HG02678 (cell line): ENCODE results near the gene CCR9.

Source experiments
- ATAC-seq: cut with Tn5 transposase; IDR thresholded peaks from one replicate; pipeline ENCODE4 v1.9.1; 2021; ENCODE audit warnings: mild to moderate bottlenecking, moderate library complexity; ENCODE audit not compliant: unreplicated experiment

CCR9 gene

DNA sequence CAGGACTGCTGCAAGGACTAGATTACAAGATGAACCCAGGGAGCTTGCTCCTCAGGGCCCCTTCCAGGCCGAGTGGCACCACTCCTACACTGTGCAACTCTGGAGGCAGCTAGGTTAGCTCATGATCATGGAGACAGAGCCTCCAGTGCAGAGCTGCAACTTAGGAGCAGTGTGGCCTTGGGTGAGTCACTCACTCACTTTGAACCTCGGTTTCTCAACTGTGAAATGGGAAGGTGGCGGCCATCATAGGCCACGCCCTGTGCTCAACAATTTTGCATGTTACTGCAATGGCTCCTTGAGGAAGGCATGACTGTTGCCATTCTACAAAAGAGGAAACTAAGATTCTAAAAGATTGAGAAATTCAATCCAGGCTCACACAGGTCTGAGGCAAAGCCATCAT is 45.8 kb downstream of the CCR9 start:
- no peak for ATAC-seq

DNA sequence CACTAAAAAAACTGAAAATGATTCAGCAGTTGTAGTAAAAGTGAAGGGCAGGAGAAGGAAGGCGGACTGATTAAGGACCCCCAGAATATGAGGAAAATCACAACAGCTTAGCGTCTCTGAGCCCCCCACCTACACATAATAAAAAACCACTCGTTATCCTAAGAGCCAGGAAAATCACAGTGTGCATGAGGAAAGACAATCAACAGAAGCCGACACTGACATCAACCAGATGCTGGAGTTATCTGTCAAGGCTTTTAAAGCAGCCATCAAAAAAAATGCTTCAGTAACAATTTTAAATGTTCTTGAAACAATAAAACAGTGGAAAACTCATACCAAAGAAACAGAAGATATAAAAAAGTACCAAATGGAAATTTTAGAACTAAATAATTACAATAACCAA is 47.2 kb downstream of the CCR9 start:
- no peak for ATAC-seq

DNA sequence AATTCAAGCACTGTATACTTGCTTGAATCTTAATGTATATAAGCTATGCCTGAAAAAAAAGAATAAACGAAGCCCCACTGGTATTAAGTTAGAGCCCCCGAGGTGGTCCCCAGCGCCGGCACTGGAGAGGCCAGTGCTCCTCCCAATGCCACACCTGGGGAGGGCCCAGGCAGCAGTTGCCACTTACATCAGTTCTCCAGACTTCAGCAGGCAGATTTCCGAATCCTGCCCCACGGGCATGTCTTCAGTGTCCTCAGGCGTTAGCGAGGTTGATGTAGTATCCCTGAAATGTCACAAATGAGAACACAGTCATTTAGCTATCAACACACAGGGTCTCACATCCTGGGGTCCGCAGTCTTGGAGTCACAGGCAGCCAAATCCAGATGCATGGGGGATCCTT is 49.9 kb downstream of the CCR9 start:
- no peak for ATAC-seq

DNA sequence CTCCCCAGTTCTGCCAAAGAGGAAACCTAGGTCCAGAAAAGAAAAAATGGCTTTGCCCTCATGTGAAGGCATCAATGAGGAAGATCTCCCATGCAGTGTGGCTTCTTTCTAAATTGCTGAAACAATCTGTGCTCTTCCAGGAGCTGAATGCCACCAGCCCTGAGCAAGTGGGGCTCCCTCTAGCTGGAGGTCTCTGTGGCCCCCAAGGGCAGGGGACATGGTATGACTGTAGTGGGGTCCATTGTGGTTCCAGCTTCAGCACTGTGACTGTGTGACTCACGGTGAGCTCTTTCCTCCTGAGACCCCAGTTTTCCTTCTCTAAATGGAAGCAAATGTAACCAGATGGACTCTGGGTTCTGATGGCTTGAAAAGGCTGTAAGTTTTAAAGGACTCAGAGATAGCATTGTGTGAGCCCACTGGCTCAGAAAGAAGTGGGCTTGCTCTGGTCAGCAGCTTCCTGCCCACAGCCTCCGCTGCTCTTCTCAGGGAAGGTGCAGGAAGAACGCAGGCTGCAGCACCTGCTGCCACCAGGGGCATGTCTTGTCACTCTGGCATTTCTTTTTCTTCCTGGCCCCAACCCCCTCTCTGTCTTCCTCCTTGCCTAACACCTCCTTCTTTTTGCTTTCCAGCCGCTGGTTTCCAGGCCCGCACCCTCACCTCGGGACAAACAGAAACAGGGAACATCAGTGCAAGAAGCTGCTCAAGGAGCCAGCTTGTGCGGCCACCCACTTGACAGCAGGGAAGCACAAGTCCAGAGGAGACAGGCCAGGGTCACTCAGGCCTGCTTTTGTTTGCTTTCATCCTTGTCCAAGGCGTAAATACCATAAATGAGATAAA is 51.1 kb downstream of the CCR9 start:
- no peak for ATAC-seq

DNA sequence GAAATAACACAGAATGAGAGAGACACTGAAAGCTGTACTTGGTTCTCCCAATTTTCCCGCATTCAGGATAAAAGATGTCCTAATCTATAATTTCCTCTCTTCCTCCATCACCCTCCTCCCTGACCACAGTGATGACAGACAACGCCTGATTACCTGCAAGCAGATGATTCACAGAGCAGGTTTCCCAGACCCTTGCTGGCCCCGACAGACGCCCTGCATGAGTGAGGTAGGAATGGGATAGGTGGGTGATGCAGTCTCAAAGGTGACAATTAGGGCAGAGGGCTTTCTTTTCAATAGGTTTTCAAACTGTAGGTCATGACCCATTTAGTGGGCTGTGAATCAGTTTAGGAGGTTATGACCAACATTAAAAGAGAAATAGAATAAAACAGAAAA is 51.7 kb downstream of the CCR9 start:
- ATAC-seq = no peak

DNA sequence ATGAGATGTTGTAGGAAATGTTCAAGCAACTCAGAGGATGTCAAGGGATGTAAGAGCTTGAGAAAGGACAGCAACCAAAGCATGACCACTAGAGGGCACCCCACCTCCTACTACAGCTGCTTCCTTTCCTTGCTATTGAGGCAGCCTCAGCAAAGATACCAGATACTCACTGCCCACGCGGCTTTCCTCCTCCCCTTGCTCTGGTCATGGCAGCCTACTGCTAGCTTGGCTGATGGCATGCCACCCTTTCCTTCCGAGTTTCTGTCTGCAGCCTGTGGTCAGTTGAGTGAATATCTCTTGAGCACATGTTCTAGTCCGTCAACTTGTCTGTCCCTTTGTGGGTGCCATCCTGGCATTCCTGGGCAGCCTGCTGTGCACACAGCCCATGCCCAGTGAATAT is 52.5 kb downstream of the CCR9 start:
- ATAC-seq = no peak

DNA sequence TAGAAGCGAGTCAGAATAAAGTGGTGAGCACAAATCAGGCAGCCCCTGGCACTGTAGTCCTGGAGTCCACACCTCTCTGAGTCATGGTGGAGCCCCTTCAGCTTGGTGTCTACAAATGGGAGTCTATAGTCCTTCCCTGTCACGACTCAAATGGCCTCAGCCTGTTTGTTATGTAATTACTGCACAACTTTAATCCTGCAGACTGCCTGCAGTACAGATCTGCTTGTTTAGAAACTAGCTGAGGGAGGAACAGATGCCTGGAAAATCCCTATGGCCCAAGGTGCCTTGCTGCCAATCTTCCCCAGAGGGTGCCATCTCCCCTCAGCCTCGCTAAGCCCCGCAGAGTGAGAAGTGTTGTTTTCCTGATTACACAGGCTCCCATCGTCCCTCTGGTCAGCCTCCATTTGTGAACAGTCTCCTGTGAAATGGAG is 53.0 kb downstream of the CCR9 start:
- ATAC-seq = no peak

DNA sequence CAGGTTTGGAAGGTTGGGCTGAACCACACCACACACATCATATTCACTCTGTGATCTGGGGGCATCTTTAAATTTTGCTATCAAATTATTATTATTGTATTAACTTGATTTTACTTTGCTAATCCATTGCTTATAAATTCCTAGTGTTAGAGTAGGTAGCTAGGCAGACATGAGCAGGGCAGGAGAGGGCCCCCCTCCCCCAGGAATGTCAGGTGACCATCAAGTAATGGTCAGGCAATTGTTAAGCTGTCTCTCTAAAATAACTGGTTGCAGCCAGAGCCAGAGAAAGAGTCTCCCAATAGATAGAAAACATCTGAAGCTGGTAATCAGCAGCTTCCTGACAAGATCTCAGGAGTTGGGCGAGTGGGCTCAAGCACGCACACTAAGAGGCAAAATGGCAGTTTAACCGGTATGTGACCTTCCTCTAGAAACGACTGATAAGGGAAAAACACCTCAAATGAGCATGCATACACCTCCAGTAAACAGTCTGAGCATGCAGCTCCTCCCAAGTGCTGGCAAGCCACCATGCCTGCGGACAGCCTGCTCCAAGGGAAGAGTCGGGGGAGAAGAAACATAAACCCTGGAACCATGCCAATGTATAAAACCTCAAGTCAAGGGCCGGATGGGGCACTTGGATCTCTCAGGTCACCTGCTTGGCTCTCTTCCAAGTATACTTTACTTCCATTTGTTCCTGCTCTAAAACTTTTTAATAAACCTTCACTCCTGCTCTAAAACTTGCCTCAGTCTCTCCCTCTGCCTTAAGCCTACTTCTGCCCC is 53.8 kb downstream of the CCR9 start:
- ATAC-seq = no peak

DNA sequence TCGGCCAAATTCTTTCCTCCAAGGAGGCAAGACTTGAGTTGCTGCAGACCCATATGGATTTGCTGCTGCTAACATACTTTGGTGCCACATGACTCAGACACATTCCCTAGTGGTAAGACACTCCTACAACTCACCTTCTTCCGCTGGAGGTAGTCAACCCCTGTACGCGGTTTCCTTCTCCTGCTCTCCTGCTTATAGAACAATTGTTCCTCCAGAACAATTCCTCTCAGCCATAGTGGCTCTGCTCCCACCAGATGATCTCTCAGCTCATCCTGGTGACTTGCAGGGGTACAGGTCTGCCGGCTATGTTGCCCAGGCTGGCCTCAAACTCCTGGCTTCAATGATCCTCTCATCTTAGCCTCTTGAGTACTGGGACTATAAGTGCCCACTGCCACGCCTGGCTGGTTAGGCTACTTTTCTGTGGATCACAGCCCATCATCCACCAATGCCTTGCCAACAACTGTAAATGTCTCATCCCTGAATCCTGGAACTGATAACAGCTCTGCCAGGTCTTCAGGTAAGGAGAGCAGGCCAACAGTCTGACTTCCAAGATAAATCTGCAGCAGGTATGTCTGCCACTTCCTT is 54.5 kb downstream of the CCR9 start:
- ATAC-seq = no peak

DNA sequence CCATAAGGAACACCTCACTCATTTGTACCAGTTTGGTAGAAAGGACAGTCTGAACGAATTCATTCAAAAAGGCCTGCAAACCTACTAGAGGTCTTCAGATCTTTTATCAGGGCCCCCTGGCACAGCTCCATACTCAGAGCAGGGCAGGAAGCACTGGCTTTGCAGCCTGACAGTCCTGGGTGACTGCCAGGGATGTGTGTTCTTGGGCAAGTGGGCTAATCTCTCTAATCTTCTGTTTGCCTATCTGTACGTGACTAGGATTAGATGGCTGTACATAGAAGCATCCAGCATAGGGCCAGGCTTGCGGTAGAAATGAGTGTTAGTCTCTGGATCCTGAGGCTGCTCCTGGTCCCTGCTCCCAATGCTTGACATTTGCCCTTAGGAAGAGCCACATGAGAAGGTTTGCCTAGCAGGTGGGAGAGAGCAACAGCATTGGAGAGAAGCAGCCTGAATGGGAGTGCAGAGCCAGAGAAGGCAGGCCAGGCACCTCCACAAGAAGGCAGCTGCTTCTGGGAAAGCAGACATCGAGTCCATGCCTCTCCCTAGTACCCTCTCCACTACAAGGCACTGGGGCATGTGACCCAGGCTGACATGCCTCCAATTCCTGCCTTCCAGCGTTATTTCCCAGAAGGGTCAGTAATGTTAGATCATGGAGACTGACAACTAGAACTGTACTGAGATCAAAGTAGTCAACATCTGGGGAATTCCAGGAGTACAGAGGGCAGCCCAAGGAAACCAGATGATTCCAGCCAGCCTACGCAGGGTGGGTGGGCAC is 55.9 kb downstream of the CCR9 start:
- ATAC-seq = no peak

DNA sequence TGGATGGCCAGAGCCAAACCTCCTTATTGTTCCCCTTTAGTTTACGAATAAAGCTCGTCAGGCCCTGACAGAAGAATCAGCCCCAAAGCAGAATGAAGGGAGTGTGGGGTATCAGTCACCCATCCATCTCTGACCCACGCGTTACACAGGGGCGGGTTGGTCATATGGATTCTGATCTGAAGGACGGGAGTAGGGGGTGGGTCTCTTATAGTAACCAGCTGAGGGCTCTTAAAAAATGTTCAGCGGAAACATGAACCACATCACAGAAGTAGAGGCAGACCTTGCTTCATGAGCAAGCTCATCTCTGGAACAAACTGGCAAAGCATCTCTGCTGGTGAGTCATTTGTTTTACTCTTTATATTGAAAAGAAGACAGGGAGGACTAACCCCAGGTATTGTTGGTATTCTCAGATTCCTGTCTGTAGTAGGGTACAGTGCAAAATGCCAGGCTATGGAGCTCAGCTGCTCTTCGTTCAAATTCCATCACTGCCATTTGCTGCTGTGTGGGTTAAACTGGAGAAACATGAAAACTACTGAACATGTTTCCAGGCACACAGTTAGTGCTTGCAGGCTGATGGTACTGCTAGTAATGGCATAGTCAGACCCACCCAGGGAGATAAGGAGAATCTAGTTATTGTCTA is 57.0 kb downstream of the CCR9 start, which contains the start of gene CXCR6:
Gene CXCR6 (plus strand): TSS at position 258 of the 640 bp plus-strand sequence. CDS start 3,018 bp downstream, outside the sequence.
- no peak for ATAC-seq

DNA sequence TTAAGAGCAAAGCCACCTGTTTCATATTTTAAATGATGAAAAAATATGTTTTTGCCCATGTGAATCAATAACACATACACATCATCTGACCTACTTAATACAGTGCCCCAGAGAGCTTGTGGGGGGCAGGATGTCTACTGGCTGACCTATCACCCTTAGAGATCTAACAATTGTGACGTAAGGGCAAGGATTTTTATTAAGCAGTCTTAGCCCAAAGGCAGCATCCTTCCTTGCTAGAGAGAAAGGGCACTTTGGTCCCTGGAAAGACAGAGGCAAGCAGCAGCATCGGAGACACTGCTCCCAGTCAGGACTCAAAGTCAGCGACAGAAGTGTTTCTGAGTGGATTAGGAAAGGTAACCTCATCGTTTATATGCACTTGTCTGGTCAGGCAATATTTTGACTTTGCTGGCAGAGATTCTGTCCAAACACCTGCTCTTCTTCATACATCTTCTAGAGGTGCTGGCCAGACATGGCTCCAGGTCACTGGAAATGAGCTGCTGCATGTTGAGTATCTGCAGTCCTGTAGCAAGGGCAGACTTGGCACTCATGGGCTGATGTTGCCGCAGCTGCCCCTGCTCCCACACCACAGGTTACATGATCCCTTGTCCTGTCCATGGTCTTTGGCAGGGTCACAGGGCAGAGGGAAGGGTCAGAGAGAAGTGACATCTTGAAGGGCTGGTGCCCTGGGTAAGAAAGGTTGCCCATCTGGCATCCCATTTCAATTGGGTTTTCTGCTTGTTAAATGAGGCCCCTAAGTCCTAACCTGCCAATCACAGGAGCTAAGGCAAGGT is 58.7 kb downstream of the CCR9 start:
- no peak for ATAC-seq

DNA sequence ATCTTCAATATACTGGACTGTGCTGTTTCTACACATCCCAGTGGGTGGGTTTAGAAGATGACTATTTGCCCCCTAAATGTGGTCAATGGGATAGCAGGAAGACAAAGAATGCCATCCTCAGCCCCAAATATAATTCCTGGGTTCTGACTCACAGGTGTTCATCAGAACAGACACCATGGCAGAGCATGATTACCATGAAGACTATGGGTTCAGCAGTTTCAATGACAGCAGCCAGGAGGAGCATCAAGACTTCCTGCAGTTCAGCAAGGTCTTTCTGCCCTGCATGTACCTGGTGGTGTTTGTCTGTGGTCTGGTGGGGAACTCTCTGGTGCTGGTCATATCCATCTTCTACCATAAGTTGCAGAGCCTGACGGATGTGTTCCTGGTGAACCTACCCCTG is 60.0 kb downstream of the CCR9 start:
- ATAC-seq = no peak

DNA sequence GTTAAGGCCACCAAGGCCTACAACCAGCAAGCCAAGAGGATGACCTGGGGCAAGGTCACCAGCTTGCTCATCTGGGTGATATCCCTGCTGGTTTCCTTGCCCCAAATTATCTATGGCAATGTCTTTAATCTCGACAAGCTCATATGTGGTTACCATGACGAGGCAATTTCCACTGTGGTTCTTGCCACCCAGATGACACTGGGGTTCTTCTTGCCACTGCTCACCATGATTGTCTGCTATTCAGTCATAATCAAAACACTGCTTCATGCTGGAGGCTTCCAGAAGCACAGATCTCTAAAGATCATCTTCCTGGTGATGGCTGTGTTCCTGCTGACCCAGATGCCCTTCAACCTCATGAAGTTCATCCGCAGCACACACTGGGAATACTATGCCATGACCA is 60.5 kb downstream of the CCR9 start:
- no peak for ATAC-seq

DNA sequence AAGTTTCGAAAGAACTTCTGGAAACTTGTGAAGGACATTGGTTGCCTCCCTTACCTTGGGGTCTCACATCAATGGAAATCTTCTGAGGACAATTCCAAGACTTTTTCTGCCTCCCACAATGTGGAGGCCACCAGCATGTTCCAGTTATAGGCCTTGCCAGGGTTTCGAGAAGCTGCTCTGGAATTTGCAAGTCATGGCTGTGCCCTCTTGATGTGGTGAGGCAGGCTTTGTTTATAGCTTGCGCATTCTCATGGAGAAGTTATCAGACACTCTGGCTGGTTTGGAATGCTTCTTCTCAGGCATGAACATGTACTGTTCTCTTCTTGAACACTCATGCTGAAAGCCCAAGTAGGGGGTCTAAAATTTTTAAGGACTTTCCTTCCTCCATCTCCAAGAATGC is 61.0 kb downstream of the CCR9 start:
- no peak for ATAC-seq

DNA sequence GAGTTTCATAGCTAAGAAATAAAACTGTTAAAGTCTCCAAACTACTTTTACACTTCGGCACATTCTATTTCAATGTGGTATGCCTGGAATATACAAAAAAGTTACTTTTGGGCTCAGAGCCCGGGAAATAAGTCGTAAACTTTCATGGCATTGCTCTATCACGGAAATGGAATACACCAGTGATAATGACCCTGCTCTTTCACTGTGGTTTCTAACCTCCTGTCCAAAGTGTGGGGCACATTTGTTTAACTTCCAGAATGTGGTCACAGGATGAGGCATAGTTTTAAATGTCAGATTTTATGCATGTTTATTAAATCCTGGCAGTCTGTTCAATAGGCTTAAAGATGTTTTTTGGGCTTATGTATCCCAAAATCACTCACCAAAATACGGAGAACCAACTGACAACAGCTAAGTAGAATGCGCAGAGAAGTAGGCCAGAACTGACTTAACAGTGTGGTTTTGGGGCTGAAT is 62.0 kb downstream of the CCR9 start:
- no peak for ATAC-seq

DNA sequence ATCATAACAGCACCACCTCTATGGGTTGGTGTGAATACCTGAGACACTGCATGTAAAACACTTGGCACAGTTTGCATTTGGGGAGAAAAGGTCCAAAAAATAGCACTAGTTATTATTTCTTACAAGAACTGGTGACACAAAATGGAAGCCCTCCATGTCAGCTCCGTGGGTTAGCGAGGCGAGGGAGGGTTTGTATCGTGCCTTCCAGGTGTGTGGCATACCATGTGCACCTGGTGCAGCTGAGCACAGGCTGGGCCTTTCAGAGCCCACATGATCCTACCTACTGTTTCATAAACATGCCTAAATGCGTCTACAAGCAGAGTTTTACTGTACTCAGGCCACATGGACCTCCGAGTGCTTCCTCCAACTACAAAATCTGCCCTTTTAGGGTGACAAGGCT is 62.5 kb downstream of the CCR9 start:
- no peak for ATAC-seq

DNA sequence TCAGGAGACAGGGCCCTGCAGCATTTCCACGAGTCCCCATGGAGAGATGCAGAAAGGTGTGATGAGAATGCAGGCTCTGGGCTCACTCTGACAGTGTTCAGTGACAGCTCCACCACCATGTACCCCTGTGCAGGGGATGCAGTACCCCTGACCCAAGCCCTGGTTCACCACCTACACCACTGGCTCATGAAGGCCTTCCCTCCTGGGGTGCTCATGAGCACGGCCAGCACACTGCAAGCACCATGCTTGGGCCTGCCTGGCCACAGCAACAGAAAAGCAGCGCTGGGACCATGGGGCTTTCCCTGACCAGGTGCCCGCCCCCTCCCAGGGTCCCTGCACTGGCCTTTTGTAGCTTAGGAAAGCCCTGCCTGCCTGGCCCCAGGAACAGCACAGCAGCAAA is 63.1 kb downstream of the CCR9 start:
- ATAC-seq = no peak

DNA sequence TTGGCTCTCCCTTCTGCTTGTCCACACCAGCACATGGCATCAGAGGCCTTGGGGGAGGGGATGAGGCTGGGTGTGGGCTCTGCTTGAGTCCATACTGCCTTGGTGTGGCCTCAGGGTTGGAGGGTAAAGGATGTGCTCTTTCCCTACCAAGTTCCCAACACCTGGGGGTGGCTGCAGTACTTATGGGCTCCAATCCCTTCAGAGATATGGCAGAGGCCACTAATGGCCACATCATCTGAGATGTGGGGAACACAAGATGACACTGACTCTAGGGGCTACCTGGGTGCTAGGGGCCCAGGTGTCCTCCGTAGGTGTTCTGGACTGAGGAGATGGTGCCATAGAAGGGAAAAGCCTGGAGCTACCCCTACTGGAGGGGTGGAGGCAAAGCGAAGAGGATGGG is 63.8 kb downstream of the CCR9 start:
- ATAC-seq = no peak
